SK-N-SH (cell line): ENCODE results near the gene NPIPA7.
"Not testable (repeated sequence)": the region's sequence is repeated elsewhere in the genome, so short reads cannot be mapped to it uniquely, and the experiment has no call there.

Experiments used
- EZH2phosphoT487 ChIP-seq: fragments of 200-600 bp; sonication (generic); IDR thresholded peaks from 2 replicates; pipeline ENCODE4 v1.6.1; 2017; ENCODE audit warnings: low read depth, mixed run types, mild to moderate bottlenecking, antibody characterized with exemption, moderate library complexity, borderline replicate concordance
- MAX ChIP-seq: IDR thresholded peaks from 2 replicates; pipeline ENCODE4 v1.4.0; 2012; ENCODE audit warnings: low read depth
- POLR2AphosphoS5 ChIP-seq: IDR thresholded peaks from 2 replicates; pipeline ENCODE4 v1.6.1; 2012; ENCODE audit warnings: low read depth, low read length

GRCh38 chr16:16374192-16374591 lies 4.7 kb upstream of the NPIPA7 start:
- not testable (repeated sequence) for TF ChIP-seq EZH2phosphoT487, MAX, POLR2AphosphoS5
